NCI-H526 treated with DMSO at 0.1 percent for 48 hours (cell line): Measurements from ENCODE around the gene ZXDC.

Experiments
- DNase-seq: peaks from one replicate; lab custom pipeline; 2025; lab: John Stamatoyannopoulos, UW

The ZXDC gene, protein sequence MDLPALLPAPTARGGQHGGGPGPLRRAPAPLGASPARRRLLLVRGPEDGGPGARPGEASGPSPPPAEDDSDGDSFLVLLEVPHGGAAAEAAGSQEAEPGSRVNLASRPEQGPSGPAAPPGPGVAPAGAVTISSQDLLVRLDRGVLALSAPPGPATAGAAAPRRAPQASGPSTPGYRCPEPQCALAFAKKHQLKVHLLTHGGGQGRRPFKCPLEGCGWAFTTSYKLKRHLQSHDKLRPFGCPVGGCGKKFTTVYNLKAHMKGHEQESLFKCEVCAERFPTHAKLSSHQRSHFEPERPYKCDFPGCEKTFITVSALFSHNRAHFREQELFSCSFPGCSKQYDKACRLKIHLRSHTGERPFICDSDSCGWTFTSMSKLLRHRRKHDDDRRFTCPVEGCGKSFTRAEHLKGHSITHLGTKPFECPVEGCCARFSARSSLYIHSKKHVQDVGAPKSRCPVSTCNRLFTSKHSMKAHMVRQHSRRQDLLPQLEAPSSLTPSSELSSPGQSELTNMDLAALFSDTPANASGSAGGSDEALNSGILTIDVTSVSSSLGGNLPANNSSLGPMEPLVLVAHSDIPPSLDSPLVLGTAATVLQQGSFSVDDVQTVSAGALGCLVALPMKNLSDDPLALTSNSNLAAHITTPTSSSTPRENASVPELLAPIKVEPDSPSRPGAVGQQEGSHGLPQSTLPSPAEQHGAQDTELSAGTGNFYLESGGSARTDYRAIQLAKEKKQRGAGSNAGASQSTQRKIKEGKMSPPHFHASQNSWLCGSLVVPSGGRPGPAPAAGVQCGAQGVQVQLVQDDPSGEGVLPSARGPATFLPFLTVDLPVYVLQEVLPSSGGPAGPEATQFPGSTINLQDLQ

DNA sequence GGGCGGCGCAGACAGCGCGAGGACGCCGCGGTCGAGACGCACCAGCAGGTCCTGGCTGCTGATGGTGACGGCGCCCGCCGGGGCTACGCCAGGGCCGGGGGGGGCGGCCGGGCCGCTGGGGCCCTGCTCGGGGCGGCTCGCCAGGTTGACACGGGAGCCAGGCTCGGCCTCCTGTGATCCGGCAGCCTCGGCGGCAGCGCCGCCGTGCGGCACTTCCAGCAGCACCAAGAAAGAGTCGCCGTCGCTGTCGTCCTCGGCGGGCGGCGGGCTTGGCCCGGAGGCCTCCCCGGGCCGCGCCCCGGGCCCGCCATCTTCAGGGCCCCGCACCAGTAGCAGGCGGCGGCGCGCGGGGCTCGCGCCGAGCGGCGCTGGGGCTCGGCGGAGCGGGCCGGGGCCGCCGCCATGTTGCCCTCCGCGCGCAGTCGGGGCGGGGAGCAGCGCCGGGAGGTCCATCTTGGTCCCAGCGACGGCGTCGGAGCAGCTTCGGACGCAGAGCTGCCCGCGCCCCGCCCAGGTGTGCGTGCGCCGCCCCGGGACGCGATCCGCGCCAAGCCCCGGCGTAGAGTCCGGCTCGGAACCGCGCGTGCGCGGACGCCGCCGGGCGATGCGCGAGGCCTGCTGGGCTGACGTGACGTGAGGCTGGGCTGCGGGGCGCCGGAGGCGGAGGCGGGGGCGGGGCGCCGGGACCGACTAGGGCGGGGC, at the start of gene ZXDC:
Gene ZXDC (minus strand): TSS at position 479 of the 702 bp plus-strand sequence. CDS start 26 bp downstream, at position 453.
- peak; percentile 85 for DNase-seq

DNA sequence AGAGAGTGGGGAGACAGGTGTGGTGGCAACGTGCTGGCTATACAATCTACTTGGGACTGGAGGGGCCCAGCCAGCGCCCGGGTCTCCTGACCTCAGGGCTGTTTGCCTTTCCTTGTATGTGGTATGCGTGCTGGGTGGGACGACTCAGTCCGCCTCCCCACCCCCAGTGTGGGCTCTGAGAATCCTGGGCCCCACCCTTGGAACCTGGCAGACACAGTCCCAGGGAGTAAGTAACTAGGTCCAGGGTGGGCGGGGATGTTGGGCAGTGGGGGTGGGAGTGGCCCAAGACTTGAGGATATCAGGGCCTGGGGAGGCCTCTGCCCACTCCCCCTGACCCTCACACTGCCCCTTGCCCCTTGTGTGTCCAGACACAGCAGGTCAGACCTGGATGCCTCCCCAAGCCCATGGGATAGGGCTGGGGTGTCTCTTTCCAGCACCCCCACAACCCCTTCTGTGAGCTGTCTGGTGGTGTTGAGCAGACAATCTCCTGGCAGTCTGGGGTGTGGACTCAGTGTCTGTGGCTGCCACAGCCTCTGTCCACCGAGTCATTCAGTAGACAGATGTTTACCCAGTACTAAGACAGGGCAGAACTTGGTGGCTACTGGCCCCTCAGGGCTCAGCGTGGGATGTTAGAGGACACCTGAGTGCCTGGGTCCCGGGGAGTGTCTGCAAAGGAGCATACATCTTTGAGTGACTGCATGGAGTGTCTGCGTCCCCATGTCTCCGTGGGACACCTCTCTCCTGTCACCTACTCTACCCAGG, 49.6 kb upstream of the ZXDC start:
- DNase-seq = no peak

DNA sequence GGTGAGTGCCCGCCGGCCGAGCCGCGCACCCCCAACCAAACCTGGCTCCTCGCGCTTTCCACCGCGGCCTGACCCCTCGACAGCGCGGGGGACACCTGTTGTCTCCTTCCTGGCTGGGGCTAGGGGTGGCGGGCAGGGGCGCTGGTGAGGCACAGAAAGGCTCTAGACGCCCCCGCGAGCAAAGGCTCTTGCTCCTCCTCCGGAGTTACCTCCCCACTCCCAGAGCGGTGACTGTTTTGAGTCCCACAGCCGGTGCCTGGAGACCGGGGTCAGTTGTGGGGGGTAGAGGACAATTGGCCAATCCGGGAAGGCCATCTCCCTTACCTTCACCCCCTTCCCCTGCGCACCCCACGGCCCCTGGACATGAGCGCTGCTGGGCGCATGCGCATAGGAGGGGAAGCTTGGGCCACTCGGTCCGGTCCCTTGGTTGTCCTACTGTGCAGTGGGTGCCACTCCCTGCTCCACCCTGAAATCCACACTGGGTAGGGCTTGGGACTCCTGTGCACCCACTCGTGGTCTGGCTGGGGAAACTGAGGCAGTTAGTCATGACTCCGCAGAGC, 48.8 kb upstream of the ZXDC start:
- DNase-seq = peak; percentile 68

DNA sequence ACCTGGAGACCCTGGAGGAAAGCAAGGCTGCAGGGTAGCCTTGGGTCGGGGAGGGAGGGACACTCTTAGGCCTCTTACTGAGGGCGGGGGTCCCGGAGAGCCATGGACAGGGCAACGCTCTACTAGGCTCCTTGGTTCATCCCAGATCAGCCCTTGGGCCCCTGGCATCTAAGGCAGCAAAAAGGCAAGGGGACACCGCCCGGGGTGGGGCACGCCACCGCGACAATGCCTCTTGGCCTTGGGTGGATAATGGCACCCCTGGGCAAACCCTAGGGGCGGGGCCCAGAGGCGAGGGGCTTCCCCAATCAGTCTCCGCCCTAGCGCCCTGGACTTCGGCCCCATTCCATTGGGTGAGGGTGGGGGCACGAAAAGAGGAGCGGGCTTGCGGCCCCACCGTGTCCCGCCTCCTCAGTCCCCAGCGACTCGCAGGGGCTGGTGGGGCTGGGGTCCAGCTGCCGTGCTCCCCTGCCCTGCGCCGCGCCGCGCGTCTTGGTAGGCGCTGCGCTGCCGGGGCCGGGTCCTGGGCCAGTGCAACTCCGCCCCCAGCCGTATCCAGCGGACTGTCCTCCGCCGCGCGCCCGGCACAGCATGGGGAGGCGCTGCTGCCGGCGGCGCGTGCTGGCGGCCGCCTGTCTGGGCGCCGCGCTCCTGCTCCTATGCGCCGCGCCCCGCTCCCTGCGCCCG, 48.2 kb upstream of the ZXDC start, which contains the start of gene CHST13:
Gene CHST13 (plus strand): TSS at position 411 of the 684 bp plus-strand sequence. CDS start 178 bp downstream, at position 589.
- DNase-seq = peak; percentile 68

DNA sequence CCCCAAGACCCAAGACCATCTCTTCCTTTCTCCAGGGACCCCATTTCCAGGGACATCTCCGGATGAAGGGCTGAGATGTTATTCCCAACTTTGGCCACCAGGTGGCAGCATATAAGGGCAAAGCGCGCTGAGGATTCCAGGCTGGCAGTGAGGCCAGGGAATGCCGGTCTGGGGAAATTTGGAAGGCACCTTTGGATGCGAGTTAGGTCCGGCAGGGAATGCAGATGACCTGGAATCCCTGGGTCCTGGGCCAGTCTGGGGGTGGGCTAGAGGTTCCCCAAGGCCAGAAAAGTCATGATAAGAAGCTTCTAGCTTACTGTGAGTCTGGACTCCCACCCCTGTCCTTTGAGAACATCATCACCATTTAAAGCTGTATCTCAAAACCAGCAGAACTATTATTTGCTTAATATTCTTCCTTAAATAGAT, 46.7 kb upstream of the ZXDC start:
- peak; percentile 14 for DNase-seq

GRCh38 chr3:126521122-126521891, 45.6 kb upstream of the ZXDC start:
- DNase-seq = no peak

- no peak for DNase-seq
Observed at GRCh38 chr3:126519506-126520455, 44.1 kb upstream of the ZXDC start.

- no peak for DNase-seq
Observed at GRCh38 chr3:126518779-126519177, 43.1 kb upstream of the ZXDC start.

GRCh38 chr3:126517986-126518778, 42.5 kb upstream of the ZXDC start:
- no peak for DNase-seq

- no peak for DNase-seq
Observed at GRCh38 chr3:126517291-126517951, 41.7 kb upstream of the ZXDC start, which contains the start of gene UROC1. TSS of gene UROC1 (minus strand) at chr3:126517773. CDS start at chr3:126517719, 54 bp downstream.

- no peak for DNase-seq
Observed at GRCh38 chr3:126516936-126517290, 41.2 kb upstream of the ZXDC start.

DNA sequence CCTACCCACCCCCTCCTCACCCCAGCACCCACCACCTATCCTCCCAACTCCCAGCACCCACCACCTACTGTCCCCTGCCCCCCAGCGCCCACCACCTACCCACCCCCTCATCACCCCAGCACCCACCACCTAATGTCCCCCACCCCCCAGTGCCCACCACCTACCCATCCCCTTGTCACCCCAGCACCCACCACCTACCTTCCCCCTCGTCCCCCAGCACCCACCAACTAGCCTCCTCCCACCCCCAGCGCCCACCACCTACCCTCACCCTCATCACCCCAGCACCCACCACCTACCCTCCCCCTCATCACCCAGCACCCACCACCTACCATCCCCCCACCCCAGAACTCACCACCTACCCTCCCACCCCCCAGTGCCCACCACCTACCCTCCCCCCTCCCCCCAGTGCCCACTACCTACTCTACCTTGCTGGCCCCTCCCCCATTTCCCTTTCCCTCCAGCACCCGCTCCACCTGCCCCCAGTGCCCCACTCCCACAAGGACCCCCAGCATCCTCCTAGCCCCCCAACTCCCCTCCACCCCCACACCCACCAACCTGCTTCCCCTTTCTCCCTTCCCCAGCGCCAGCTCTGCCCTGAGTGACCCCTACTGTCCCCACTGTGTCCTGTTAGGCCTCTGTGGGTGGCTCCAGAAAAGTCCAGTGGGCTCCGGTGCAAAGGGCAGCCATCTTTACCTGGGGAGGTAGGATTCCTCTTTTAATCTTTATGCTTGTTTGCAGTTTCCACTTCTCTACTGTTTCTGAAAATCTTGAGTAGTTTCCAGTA, 40.7 kb upstream of the ZXDC start:
- no peak for DNase-seq

DNA sequence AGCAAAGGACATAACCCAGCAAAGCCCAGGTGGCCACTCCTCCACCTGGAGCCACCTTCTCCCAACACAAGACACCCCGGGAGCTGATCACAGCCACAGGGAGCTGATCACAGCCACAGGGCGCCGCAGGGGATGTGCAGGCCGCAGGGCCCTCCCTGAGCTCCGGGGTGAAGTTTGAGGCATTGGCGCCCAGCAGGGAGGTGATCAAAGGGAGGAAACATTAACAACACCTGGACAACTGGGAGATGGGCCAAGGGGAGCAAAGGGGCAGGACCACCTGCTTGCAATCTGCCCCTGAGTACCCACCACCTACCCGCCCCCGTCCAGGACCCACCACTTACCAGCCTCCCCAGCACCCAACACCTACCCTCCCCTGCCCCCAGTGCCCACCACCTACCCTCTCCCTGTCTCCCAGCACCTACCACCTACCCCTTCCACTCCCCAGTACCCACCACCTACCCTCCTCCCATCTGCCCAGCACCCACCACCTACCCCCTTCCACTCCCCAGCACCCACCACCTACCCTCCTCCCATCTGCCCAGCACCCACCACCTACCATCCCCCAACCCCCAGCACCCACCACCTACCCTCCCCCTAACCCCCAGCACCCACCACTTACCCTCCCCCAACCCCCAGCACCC, 39.5 kb upstream of the ZXDC start:
- DNase-seq = no peak

DNA sequence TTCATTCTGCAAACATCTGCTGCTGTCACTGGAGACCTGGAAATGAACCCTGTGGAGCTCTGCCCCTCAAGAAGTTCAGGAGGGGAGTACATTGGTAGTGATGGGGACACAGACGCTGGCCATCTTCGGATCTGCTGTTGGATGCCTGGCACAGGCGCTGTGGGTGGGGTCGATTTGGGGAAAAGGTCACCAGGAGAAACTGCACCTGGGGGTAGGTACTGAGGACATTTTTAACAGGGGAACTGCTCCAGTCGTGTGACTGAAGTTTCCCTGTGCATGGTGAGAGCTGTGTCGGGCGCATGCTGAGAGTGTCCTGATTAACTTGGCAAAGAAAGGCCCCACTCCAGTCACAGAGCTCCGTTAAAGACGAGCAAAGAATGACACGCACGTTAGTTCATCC, 38.5 kb upstream of the ZXDC start:
- no peak for DNase-seq

DNA sequence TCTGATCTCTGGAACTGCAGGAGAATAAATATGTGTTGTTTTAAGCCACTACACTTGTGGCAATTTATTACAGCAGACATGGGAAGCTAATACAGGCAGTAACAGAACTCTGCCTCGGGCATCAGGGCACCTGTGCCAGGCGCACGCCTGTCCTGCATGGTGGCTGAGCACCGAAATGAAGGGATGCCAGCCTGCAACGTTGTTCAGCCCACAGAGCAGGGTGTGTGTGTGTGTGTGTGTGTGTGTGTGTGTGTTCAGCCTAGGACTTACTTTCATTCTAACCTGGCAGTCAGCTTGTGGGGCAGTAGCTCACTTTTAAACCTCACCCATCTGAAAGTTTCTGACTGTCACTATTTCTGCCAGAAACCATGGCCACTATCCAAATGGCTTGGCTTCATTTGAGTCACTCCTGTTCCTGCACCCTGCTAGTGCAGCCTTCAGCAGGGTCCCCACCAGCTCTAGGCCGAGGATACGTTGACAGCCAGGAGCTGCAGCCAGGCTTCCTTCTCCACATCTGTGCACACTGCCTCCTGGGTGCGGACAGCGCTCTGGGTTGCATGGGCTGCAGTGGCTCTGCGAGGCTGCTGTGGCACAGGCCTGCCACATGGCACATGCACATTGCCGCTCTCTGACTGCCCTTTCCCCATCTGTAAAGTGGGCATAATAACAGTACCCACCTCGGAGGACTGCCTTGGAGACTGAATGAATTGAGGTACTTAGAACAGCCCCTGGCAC, 37.4 kb upstream of the ZXDC start:
- DNase-seq = no peak
